HG02763 (cell line): ENCODE results near the gene AGAP4.
"Not testable (repeated sequence)": the region's sequence is repeated elsewhere in the genome, so short reads cannot be mapped to it uniquely, and the experiment has no call there.

Source experiments
- ATAC-seq: cut with Tn5 transposase; IDR thresholded peaks from one replicate; pipeline ENCODE4 v1.9.1; 2021; ENCODE audit warnings: mild to moderate bottlenecking, moderate library complexity; ENCODE audit not compliant: unreplicated experiment

AGAP4 gene

GRCh38 chr10:45847400-45847799 is at the start of gene AGAP4:
Gene AGAP4, minus strand, starts transcription at chr10:45847500. Its CDS starts 153 bp downstream, at chr10:45847347.
- ATAC-seq: not testable (repeated sequence)

DNA sequence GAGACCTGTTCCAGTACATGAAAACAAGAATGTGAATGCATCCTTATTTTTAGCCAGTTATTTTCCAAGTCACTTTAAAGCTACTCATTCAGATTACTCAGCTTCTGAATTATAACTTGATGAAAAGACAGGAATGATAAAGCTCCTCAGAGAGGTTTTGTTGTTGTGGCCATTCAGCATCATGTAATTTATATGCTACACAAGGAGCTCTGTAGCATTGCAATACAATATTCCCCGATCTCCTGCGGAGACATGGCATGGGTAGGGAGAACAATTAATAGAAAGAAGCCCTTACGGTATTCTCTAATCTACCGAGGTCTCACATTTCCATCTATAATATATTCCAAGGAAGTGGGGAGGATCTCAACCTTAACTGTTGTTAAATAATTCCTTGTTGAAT is 43.4 kb upstream of the AGAP4 start:
- not testable (repeated sequence) for ATAC-seq

- ATAC-seq: not testable (repeated sequence)
These were observed 42.4 kb upstream of the AGAP4 start for GRCh38 chr10:45889539-45890230.

- not testable (repeated sequence) for ATAC-seq
These were observed 35.6 kb upstream of the AGAP4 start for GRCh38 chr10:45882880-45883279.

DNA sequence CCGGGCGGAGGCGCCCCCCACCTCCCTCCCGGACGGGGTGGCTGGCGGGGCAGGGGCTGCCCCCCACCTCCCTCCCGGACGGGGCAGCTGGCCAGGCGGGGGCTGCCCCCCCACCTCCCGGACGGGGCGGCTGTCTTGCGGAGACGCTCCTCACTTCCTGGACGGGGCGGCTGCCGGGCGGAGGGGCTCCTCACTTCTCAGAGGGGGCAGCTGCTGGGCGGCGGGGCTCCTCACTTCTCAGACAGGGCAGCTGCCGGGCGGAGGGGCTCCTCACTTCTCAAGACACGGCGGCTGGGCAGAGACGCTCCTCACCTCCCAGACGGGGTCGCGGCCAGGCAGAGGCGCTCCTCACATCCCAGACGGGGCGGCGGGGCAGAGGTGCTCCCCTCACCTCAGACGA is 18.1 kb upstream of the AGAP4 start:
- ATAC-seq: not testable (repeated sequence)

- ATAC-seq: not testable (repeated sequence)
These were observed 17.0 kb upstream of the AGAP4 start for GRCh38 chr10:45864264-45864663.

- not testable (repeated sequence) for ATAC-seq
These were observed 16.3 kb upstream of the AGAP4 start for GRCh38 chr10:45863632-45864031.

DNA sequence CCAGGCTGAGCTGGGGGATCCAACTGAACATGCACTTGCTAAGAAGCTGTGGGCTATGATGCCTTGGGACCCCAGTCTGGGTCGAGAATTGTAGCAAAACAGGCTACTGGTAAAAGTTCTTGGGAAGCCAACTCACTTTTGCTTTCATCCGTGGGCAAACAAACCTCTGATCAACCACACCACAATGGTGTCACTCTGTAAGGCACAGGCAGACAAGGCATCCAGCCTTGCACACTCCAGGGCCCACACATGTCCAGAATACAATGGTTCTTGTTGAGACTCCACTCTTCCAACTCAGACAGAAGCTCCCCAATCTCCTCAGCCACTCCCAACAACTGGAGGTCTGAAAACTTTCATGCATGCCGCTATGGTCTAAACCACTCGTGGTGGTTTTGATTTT is 10.6 kb upstream of the AGAP4 start:
- ATAC-seq: not testable (repeated sequence)

DNA sequence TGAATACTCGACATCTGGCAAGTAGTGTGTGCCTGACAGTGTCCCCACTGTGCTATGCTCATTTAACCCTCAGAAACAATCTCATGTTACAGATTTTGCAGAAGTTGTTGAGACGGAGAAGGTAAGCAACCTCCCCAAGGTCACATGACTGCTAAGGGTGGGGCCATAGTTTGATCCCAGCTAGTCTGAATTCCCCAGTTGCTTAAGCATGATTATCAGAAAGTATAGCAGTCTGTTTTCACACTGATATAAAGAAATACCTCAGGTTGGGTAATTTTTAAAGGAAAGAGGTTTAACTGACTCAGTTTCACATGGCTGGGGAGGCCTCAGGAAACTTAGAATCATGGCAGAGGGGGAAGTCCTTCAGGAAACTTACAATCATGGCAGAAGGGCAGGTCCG is 1.2 kb upstream of the AGAP4 start:
- not testable (repeated sequence) for ATAC-seq

DNA sequence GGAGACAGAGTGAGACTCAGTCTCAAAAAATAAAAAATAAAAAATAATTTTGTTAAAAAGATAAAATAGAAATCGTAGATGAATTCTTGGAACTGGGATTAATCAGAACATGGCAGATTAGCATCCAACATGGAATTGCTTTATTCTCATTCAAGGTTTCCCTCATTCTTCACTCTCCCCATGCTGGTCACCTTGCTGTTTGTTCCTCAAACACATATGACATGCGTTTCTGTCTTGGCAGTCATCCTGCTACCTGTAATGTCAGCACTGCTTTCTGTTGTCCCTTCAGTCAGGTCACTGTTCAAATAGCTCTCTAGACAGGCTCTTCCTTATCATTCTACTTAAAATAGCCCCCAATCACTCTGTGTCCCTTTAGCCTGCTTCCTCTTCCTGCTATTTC is 24.4 kb downstream of the AGAP4 start:
- not testable (repeated sequence) for ATAC-seq

GRCh38 chr10:45820107-45820830 is 27.0 kb downstream of the AGAP4 start:
- ATAC-seq: not testable (repeated sequence)

DNA sequence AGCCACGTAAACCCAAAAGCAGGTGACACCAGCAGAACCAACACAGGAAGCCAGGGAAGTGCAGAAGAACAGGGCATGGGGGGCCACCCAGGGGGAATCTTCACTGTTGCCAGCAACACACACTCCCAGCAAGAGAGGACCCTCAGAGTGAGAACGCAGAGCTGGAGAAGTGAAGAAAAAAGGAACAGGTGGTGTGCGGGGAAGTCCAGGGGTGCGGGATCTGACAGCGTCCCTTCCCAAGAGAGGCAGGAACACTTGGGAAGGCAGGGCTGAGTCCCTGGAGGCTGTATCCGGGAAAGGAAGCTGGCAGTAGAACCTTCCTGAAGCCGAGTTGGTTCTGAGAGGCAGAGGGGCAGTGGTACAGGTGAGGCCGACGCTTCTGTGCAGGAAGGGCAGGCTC is 27.7 kb downstream of the AGAP4 start:
- no peak for ATAC-seq

GRCh38 chr10:45817912-45818311 is 29.4 kb downstream of the AGAP4 start:
- ATAC-seq: no peak

GRCh38 chr10:45817130-45817859 is 30.0 kb downstream of the AGAP4 start:
- ATAC-seq: no peak

- ATAC-seq: not testable (repeated sequence)
These were observed 33.2 kb downstream of the AGAP4 start for GRCh38 chr10:45814146-45814545.

- ATAC-seq: not testable (repeated sequence)
These were observed 34.3 kb downstream of the AGAP4 start for GRCh38 chr10:45812959-45813358.

DNA sequence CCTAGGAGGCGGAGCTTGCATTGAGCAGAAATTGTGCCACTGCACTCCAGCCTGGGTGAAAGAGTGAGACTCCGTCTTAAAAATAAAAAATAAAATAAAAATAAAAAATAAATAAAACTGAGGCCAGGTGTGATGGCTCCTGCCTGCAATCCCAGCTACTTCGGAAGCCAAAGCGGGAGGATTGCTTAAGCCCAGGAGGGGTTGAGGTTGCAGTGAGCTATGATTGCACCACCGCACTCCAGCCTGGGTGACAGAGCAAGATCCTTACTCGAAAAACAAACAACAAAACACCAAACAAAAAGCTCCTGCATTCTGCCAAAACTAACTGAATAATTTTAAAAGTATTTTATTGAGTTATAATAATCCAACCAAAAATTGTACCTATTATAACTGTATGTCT is 36.2 kb downstream of the AGAP4 start:
- no peak for ATAC-seq

DNA sequence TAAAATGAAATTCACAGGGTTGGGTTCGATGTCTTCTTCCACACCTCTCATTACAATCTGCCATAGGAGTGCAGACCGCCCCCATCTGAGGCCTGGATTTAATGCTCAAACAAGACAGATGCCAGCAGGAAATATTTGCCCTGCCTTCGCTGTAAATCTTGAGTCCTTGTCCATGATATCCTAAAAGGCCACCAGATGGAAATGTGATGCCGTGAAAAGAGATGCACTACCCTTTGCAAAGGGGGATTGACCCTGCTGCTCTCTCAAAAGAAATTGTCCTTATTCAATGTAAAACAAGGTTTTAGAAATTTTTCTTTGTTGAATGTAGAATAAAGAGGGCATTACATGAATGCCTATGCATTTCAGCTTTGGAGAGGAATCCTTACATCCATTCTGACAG is 37.5 kb downstream of the AGAP4 start:
- ATAC-seq: no peak

DNA sequence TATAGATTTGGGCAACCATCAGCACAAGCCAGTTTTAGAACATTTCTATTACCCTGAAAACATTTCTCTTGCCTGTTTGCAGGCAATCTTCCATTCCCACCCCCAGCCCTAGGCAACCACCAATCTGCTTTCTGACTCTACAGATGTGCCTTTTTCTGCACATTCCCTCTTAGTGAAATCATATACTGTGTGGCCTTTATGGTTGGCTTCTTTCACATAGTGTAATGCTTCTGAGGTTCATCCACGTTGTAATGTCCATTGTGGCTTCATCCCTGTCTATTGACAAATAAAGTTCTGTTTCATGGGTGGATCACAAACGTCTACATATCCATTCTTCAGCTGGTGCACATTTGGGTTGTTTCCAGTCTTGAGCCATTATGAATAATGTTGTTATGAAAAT is 42.3 kb downstream of the AGAP4 start:
- ATAC-seq: not testable (repeated sequence)

GRCh38 chr10:45803060-45804010 is 44.0 kb downstream of the AGAP4 start:
- ATAC-seq: not testable (repeated sequence)
